Heart right ventricle (tissue), 16 donors: ENCODE data around the gene TXN. TPM values are rescaled to one million over a fixed set of nuclear protein-coding genes. Genes with fewer than 3 reads are reported as not detected.

Source experiments
- ATAC-seq, 8 donors: fragments of 200-7000 bp; cut with Tn5 transposase; one replicate each; pipeline ENCODE4 v1.9.1; 2020; ENCODE audit warnings: mild to moderate bottlenecking in 8 of 8, moderate library complexity in 8 of 8, moderate number of reproducible peaks in 1 of 8
- DNase-seq, 2 donors: peaks; one replicate each; pipeline ENCODE4 v3.0.0-alpha.2; 2020
- H3K27ac ChIP-seq, 10 donors: fragments of 200-600 bp; sonication (generic) in 2 of 10; one replicate each; pipeline versions ENCODE4 v1.5.0 to v1.8.0; 2020 to 2022; ENCODE audit warnings: mild to moderate bottlenecking in 3 of 10
- H3K27me3 ChIP-seq, 7 donors: fragments of 200-600 bp; one replicate each; pipeline ENCODE4 v1.8.0; 2021 to 2022; ENCODE audit warnings: mild to moderate bottlenecking in 2 of 7
- H3K36me3 ChIP-seq, 9 donors: fragments of 200-600 bp; sonication (generic) in 1 of 9; one replicate each; pipeline versions ENCODE4 v1.5.0 to v1.8.0; 2020 to 2022; ENCODE audit warnings: mild to moderate bottlenecking in 2 of 9
- H3K4me1 ChIP-seq, 9 donors: fragments of 200-600 bp; sonication (generic) in 1 of 9; one replicate each; pipeline versions ENCODE4 v1.5.0 to v1.8.0; 2020 to 2022; ENCODE audit warnings: mild to moderate bottlenecking in 4 of 9
- H3K4me3 ChIP-seq, 10 donors: fragments of 200-600 bp; sonication (generic) in 2 of 10; one replicate each; pipeline versions ENCODE4 v1.5.0 to v1.8.0; 2020 to 2022; ENCODE audit warnings: mild to moderate bottlenecking in 7 of 10, moderate library complexity in 2 of 10
- H3K9me3 ChIP-seq, 11 donors: fragments of 200-600 bp in 10 of 11; sonication (generic) in 2 of 11; one replicate each; pipeline versions ENCODE4 v1.5.0 to v1.8.0; 2013 to 2022; ENCODE audit warnings: mild to moderate bottlenecking in 2 of 11, control low read depth in 1 of 11, moderate library complexity in 1 of 11
- WGBS, 2 donors: extraction: QIAGEN DNeasy Blood & Tissue Kit; methylation state at CpG; one replicate each; pipeline ENCODE4 v1.1.7; 2013; ENCODE audit warnings: inconsistent platforms in 1 of 2; 5-methylcytosine and 5-hydroxymethylcytosine counted together
- intact Hi-C, 10 donors: fragments of 100-400 bp; cut with DNase I; formaldehyde crosslinking; loops; one replicate each; pipeline versions ENCODE4 v1.11.1 to v1.14.2; 2022
- polyA plus RNA-seq, 2 donors: library from polyadenylated mRNA; stranded (reverse); fragments of 200-250 nt; gene quantifications; one replicate each; pipeline ENCODE4 v1.2.3, GENCODE V29; 2013
- total RNA-seq, 10 donors: library from RNA; stranded (reverse); fragmentation: NEBNext Ultra II Directional in 3 of 10; extraction: Animal tissue kit (Norgen Biotek cat#: 25700) in 3 of 10; gene quantifications; one replicate each; pipeline versions ENCODE4 v1.2.1 to v1.2.4, GENCODE V29; 2021 to 2023
- TF ChIP-seq, protein P1 (sequence below), 9 donors: fragments of 200-600 bp; sonication (generic) in 2 of 9; IDR thresholded peaks; one replicate each; pipeline versions ENCODE4 v1.5.0 to v1.8.0; 2021 to 2022; ENCODE audit warnings: antibody characterized with exemption in 9 of 9, mild to moderate bottlenecking in 5 of 9, moderate library complexity in 1 of 9
- donor health status: Arrhythmogenic right ventricular cardiomyopathy.
- donor health status: ischemic (EF 13 %, LVEDD 7.1; RV severe dilation, severe dysfunction).
- donor health status: healthy with polysubstance abuse.
- donor health status: DM: no; HTN: yes; CAD: no.
- donor health status: DM: no; HTN: no; CAD: no.
- donor health status: ischemic (EF 25% LVEDD 6.9; RV normal size, moderate dysfunction).
- donor health status: ischemic (EF 25% LVEDD 5.7; RV mildly dilated, moderate dysfunction).
- donor health status: healthy.
- donor health status: DM: yes; HTN: yes; CAD: no.
- donor health status: Ischemic cardiomyopathy.
- donor health status: ischemic (EF 35%, LVEDD 5.7; RV mildly dilated, moderate dysfunction).
- donor health status: nonischemic (EF 11% LVEDD 7.7; RV severe dilation, severe dysfunction).
- donor health status: DM: yes; HTN: yes; CAD: no.
- donor health status: PGD.
- donor health status: ischemic (EF 29% LVEDD 5.4; RV normal size, mild dysfunction).
- donor health status: nonischemic (EF 23%, LVEDD 6.1; RV moderate dilation, normal function).

The TXN gene
- total and polyA plus RNA-seq, 12 donors, result 50.7 to 134 (median 60.2) TPM

DNA sequence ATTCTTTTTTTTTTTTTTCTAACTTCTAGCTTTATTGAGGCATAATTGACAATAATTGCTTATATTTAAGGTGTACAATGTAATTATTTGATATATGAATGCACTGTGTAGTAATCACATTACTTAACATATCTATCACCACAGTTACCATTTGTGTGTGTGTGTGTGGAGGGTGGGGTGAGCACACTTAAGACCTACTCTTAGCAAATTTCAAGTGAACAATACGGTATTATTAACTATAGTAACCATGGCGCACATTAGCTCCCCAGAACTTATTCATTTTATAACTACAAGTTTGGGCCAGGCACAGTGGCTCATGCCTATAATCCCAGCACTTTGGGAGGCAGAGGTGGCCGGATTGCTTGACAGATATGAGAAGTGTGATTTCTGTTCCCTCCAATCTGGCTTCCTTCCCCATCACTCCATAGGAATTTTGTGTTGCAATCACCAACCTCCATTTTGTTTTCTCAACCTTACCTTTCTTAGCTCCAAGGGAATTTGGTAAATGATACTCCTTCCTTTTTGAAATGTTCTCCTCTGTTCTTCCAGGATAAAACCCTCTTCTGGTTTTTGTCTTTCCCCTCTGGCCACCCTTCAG lies 14.9 kb downstream of the TXN start:
- H3K4me1 ChIP-seq, result no peaks in the 10 kb centered on the region
- no peak for DNase-seq
- no peak for ATAC-seq
- no peaks in the 10 kb centered on the region for H3K9me3 ChIP-seq
- H3K4me3 ChIP-seq, result no peak overlapping the region
- peaks cover 0 to 49% (median 10%) of the 10 kb centered on the region in 9 donors for H3K36me3 ChIP-seq
- H3K27me3 ChIP-seq, result no peaks in the 10 kb centered on the region
- no peak overlapping the region for H3K27ac ChIP-seq
- TF ChIP-seq, protein P1, sequence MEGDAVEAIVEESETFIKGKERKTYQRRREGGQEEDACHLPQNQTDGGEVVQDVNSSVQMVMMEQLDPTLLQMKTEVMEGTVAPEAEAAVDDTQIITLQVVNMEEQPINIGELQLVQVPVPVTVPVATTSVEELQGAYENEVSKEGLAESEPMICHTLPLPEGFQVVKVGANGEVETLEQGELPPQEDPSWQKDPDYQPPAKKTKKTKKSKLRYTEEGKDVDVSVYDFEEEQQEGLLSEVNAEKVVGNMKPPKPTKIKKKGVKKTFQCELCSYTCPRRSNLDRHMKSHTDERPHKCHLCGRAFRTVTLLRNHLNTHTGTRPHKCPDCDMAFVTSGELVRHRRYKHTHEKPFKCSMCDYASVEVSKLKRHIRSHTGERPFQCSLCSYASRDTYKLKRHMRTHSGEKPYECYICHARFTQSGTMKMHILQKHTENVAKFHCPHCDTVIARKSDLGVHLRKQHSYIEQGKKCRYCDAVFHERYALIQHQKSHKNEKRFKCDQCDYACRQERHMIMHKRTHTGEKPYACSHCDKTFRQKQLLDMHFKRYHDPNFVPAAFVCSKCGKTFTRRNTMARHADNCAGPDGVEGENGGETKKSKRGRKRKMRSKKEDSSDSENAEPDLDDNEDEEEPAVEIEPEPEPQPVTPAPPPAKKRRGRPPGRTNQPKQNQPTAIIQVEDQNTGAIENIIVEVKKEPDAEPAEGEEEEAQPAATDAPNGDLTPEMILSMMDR (IDR thresholded peaks at IDR 0.05), result no peak
- WGBS, 2 donors, result 95 to 97% methylated on average over 3 of the region's 3 CpGs
- intact Hi-C loops, result no loop called here

DNA sequence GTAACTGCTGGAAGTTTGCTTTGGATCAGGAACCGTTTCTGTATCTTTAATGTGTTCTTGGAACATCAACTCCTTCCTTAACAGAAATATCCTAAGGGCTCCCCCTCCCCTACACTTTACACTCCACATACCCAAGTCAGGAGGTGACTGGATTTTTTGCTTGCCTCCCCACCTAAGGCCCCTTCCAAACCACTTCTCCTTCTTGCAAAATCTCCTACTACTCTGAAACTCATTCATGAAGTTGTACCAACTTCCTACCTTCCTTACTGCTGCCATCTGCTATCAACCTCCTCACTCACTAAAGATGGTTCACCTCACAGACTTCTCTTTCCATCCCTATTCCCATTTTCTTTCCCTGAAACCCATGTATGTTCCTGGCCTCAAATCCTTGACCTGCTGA lies 16.1 kb downstream of the TXN start:
- WGBS, 2 donors, result 48 to 64% methylated on average over 1 of the region's 1 CpG
- DNase-seq, result no peak
- Histone ChIP-seq H3K36me3 (peaks cover 0 to 39% (median 10%) of the 10 kb centered on the region in 9 donors), H3K9me3 (peaks cover 0 to 4% (median 0%) of the 10 kb centered on the region in 11 donors), H3K4me1 (no peaks in the 10 kb centered on the region), H3K4me3 (no peak overlapping the region), H3K27ac (no peak overlapping the region), H3K27me3 (no peaks in the 10 kb centered on the region)
- intact Hi-C loops, result no loop called here
- TF ChIP-seq, protein P1 (IDR thresholded peaks at IDR 0.05), result no peak
- ATAC-seq, result no peak

DNA sequence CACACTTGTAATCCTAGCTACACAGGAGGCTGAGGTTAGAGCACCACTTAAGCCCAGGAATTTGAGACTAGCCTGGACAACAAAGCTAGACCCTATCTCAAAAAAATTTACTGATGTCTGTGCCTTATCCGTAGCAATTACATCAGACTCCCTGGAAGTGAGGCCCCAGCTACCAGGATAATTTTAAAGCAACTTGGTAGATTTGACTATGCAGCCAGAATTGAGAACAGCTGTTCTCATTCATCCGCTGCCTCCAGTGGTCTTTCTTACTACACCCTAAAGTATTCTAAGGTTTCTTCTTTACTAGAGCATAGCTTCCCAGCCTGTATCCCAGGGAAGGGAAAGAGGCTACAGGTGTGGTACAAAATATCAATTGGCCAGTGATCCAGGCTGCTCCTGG lies 28.0 kb downstream of the TXN start:
- intact Hi-C loops, result loop anchor here in 1 of 10 donors (10.0 kb wide), 1 partner anchor 654 kb away; no protein-coding TSS in a partner anchor
- 77 to 84% methylated on average over 2 of the region's 2 CpGs for WGBS, 2 donors
- H3K9me3 ChIP-seq, result no peaks in the 10 kb centered on the region
- ATAC-seq (no peak), DNase-seq (no peak)
- no peak overlapping the region for H3K4me3 ChIP-seq
- no peaks in the 10 kb centered on the region for H3K27me3 ChIP-seq
- H3K4me1 ChIP-seq, result no peaks in the 10 kb centered on the region
- no peak overlapping the region for H3K27ac ChIP-seq
- TF ChIP-seq, protein P1 (IDR thresholded peaks at IDR 0.05), result no peak
- H3K36me3 ChIP-seq, result no peaks in the 10 kb centered on the region

DNA sequence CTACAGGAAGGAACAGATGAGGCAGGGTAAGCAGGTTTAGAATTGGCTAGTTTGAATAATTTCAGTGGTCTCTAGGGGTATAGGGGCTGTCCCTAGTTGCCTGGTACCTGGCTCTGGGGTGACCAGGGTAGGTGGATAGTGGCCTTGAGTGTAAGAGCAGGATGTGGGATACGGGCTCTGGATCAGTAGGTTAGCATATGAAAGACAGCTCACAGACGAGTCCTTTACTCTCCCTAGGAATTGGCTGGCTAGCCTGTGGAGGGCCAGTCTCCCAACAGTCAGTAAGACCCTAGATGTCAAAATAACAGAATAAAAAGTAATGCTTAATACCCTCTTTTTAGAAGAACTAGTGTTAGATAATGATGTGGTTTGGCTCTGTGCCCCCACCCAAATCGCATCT lies 31.7 kb downstream of the TXN start:
- Histone ChIP-seq H3K4me3 (no peak overlapping the region), H3K9me3 (no peaks in the 10 kb centered on the region), H3K36me3 (no peaks in the 10 kb centered on the region), H3K4me1 (no peaks in the 10 kb centered on the region), H3K27ac (no peak overlapping the region), H3K27me3 (no peaks in the 10 kb centered on the region)
- WGBS, 2 donors, result 91% methylated on average over 3 of the region's 3 CpGs
- no peak for DNase-seq
- ATAC-seq, result no peak
- TF ChIP-seq, protein P1 (IDR thresholded peaks at IDR 0.05), result no peak
- intact Hi-C loops, result loop anchor here in 1 of 10 donors (10.0 kb wide), 1 partner anchor 650 kb away; no protein-coding TSS in a partner anchor
